ENCODE results near the gene GRIK4.

- TF ChIP-seq, protein P1, sequence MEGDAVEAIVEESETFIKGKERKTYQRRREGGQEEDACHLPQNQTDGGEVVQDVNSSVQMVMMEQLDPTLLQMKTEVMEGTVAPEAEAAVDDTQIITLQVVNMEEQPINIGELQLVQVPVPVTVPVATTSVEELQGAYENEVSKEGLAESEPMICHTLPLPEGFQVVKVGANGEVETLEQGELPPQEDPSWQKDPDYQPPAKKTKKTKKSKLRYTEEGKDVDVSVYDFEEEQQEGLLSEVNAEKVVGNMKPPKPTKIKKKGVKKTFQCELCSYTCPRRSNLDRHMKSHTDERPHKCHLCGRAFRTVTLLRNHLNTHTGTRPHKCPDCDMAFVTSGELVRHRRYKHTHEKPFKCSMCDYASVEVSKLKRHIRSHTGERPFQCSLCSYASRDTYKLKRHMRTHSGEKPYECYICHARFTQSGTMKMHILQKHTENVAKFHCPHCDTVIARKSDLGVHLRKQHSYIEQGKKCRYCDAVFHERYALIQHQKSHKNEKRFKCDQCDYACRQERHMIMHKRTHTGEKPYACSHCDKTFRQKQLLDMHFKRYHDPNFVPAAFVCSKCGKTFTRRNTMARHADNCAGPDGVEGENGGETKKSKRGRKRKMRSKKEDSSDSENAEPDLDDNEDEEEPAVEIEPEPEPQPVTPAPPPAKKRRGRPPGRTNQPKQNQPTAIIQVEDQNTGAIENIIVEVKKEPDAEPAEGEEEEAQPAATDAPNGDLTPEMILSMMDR (IDR thresholded peaks at IDR 0.05) = no peak
- TF ChIP-seq POLR2A (IDR thresholded peaks at IDR 0.05) = no peak
- TF ChIP-seq POLR2AphosphoS5 (IDR thresholded peaks at IDR 0.05) = no peak
These were observed 519.6 kb downstream of the GRIK4 start for GRCh38 chr11:121031167-121031566.
